Transverse colon (tissue), 4 donors: ENCODE results near the gene MEDAG. TPM values are rescaled to one million over a fixed set of nuclear protein-coding genes. Genes with fewer than 3 reads are reported as not detected.

Experiments
- DNase-seq: peaks from one replicate; pipeline ENCODE4 v3.0.0-alpha.2; 2019
- H3K27ac ChIP-seq, 4 donors: fragments of 200-600 bp; sonication (generic); 2 replicates each; pipeline ENCODE4 v1.5.1; 2016 to 2018; ENCODE audit warnings: inconsistent platforms in 4 of 4
- H3K27me3 ChIP-seq: fragments of 200-600 bp; sonication (generic); 2 replicates; pipeline ENCODE4 v1.5.1; 2017; ENCODE audit warnings: inconsistent platforms
- H3K36me3 ChIP-seq, 4 donors: fragments of 200-600 bp; sonication (generic); 2 replicates each; pipeline ENCODE4 v1.5.1; 2017 to 2019; ENCODE audit warnings: inconsistent platforms in 4 of 4
- H3K4me1 ChIP-seq, 4 donors: fragments of 200-600 bp; sonication (generic); 2 replicates each; pipeline ENCODE4 v1.5.1; 2017 to 2020; ENCODE audit warnings: inconsistent platforms in 4 of 4
- H3K4me3 ChIP-seq, 4 donors: fragments of 200-600 bp; sonication (generic); 1 replicate in 1 of 4; 2 replicates in 3 of 4; pipeline versions ENCODE4 v1.5.1 to v1.6.1; 2017 to 2019; ENCODE audit warnings: inconsistent platforms in 4 of 4
- H3K9me3 ChIP-seq, 2 donors: fragments of 200-600 bp; sonication (generic); 2 replicates each; pipeline ENCODE4 v1.5.1; 2017 to 2019; ENCODE audit warnings: inconsistent platforms in 2 of 2
- CTCF ChIP-seq, 5 experiments: fragments of 200-600 bp in 3 of 5; fragments of 450-650 bp in 2 of 5; sonication (generic) in 3 of 5; IDR thresholded peaks; 1 replicate in 2 of 5; 2 replicates in 3 of 5; pipeline ENCODE4 v1.5.1; 2016 to 2017; ENCODE audit warnings: antibody characterized with exemption in 5 of 5, inconsistent platforms in 3 of 5, mild to moderate bottlenecking in 2 of 5, moderate library complexity in 1 of 5
- EP300 ChIP-seq: sonication (generic); formaldehyde crosslinking; IDR thresholded peaks from one replicate; pipeline ENCODE4 v1.6.1; 2017; ENCODE audit warnings: antibody characterized with exemption, low read depth
- POLR2A ChIP-seq: fragments of 450-650 bp; IDR thresholded peaks from one replicate; pipeline ENCODE4 v1.6.1; 2016; ENCODE audit warnings: antibody characterized with exemption, mild to moderate bottlenecking, moderate library complexity
- POLR2AphosphoS5 ChIP-seq, 3 donors: sonication (generic); formaldehyde crosslinking; IDR thresholded peaks; one replicate each; pipeline ENCODE4 v1.6.1; 2016; ENCODE audit warnings: antibody characterized with exemption in 3 of 3
- WGBS, 2 donors: methylation state at CpG; one replicate each; pipeline ENCODE4 v1.1.5; 2018; ENCODE audit warnings: low coverage in 1 of 2; 5-methylcytosine and 5-hydroxymethylcytosine counted together
- in situ Hi-C, 4 donors: fragments of 200-750 bp; cut with MboI; loops; one replicate each; pipeline versions ENCODE4 v1.15.0 to v1.15.1; 2017; ENCODE audit warnings: low sequenced_read_pairs in 3 of 4, low pct_ligation_motif_present in 1 of 4, low pct_unique_long_range_greater_than_20kb in 1 of 4
- intact Hi-C: fragments of 100-400 bp; cut with DNase I; formaldehyde crosslinking; loops from one replicate; pipeline ENCODE4 v1.15.1; 2023; ENCODE audit warnings: low total_unique reads
- total RNA-seq, 4 donors: library from RNA; depleted of rRNA; stranded (reverse); fragments of >200 nt; gene quantifications; one replicate each; pipeline ENCODE4 v1.1.0, GENCODE V29; 2016

MEDAG gene
- total RNA-seq, result 10 to 100 TPM in 2 of 4 donors, 1 to 10 TPM in 2; 5.4 to 30.8 (median 10.0) TPM

DNA sequence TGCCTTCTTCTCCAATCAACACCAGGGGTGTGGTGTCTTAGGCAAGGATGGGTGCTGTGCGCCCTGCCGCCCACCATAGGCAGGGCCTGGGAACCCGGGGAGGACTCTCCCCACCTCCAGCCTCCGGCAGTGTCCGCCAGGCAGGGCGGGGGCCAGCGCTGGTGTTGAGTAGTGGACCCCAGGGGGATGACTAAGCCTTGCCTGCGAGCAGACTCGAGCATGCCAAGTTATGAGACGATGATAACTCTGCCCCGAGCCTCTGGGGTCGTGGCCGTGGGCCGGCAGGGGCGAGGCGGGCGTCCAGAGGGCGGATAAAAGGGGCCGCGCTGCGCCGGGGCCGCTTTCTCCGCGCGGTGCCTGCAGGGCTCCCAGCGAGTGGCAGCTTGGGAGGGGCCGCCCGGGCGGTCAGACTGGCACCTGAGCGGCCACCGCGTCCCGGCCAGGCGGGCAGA lies at the start of gene MEDAG:
TSS of gene MEDAG (plus strand) at position 340 of the 452 bp plus-strand sequence. CDS start 245 bp downstream, outside the sequence.
- no peaks in the 10 kb centered on the region for H3K9me3 ChIP-seq
- TF ChIP-seq POLR2A, result no peak
- no peak for TF ChIP-seq POLR2AphosphoS5 (IDR thresholded peaks at IDR 0.05)
- TF ChIP-seq CTCF (IDR thresholded peaks at IDR 0.05), result no peak
- TF ChIP-seq EP300, result no peak
- H3K4me3 ChIP-seq, result peak within 1 kb of the TSS in 3 of 4 donors; percentile 7 to 40 (median 32)
- peak; percentile 17 for DNase-seq
- H3K36me3 ChIP-seq, result no peaks in the 10 kb centered on the region
- 22% methylated on average over 10 of the region's 35 CpGs; no CpG with 5 or more reads in 1 of the 2 donors for WGBS, 2 donors
- in situ Hi-C loops, result no loop called here
- peaks cover 0 to 23% (median 4%) of the 10 kb centered on the region in 4 donors for H3K4me1 ChIP-seq
- intact Hi-C loops, result no loop called here
- H3K27me3 ChIP-seq, result peaks cover 51% of the 10 kb centered on the region
- H3K27ac ChIP-seq, result peak within 1 kb of the TSS; percentile 38 to 61 (median 42)

- WGBS, 2 donors, result 79 to 83% methylated on average over 2 to 4 of the region's 4 CpGs
- no peaks in the 10 kb centered on the region for H3K27me3 ChIP-seq
- no peak for DNase-seq
- H3K27ac ChIP-seq, result no peak overlapping the region
- intact Hi-C loops, result no loop called here
- no peaks in the 10 kb centered on the region for H3K9me3 ChIP-seq
- H3K4me3 ChIP-seq, result no peak overlapping the region
- no peaks in the 10 kb centered on the region for H3K36me3 ChIP-seq
- H3K4me1 ChIP-seq, result no peaks in the 10 kb centered on the region
- TF ChIP-seq POLR2AphosphoS5 (IDR thresholded peaks at IDR 0.05) (no peak), CTCF (IDR thresholded peaks at IDR 0.05) (no peak), EP300 (no peak), POLR2A (no peak)
- in situ Hi-C loops, result no loop called here
These were observed 49.1 kb upstream of the MEDAG start for GRCh38 chr13:30857018-30857417.

DNA sequence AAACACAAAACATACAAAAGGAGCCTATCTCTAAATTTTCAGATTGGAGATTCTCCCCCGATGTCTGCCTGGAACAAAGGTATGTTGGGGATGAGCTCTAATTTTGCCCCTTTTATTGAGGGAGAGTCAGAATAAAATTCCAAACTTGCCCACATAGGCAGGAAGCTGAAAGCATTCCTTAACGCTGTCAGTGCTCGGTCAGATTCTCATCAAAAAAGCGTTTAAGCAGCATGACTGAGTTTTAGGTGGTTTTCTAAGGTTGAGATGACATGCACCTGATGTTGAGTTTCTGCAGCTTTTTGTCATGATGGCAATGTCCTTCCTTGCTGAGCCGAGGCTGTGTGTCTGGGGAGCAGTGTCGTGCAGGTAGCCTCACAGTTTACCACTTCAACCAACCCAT lies 48.4 kb upstream of the MEDAG start:
- in situ Hi-C loops (no loop called here), intact Hi-C loops (no loop called here)
- H3K9me3 ChIP-seq, result no peaks in the 10 kb centered on the region
- no peaks in the 10 kb centered on the region for H3K36me3 ChIP-seq
- no peak for DNase-seq
- no peaks in the 10 kb centered on the region for H3K4me1 ChIP-seq
- WGBS, 2 donors, result 93 to 96% methylated on average over 4 to 6 of the region's 6 CpGs
- no peak overlapping the region for H3K4me3 ChIP-seq
- no peak for TF ChIP-seq POLR2AphosphoS5 (IDR thresholded peaks at IDR 0.05)
- TF ChIP-seq EP300, result no peak
- no peak for TF ChIP-seq POLR2A
- no peak for TF ChIP-seq CTCF (IDR thresholded peaks at IDR 0.05)
- no peak overlapping the region for H3K27ac ChIP-seq
- no peaks in the 10 kb centered on the region for H3K27me3 ChIP-seq

- intact Hi-C loops, result no loop called here
- Histone ChIP-seq H3K9me3 (no peaks in the 10 kb centered on the region), H3K36me3 (no peaks in the 10 kb centered on the region), H3K27me3 (no peaks in the 10 kb centered on the region), H3K4me1 (peaks cover 0 to 14% (median 5%) of the 10 kb centered on the region in 4 donors), H3K4me3 (no peak overlapping the region), H3K27ac (peak overlapping the region in 2 of 4 donors; percentile 16 to 22)
- 45 to 75% methylated on average over 3 to 5 of the region's 5 CpGs for WGBS, 2 donors
- TF ChIP-seq POLR2AphosphoS5 (IDR thresholded peaks at IDR 0.05) (no peak), EP300 (no peak), POLR2A (no peak), CTCF (IDR thresholded peaks at IDR 0.05) (no peak)
- no peak for DNase-seq
- in situ Hi-C loops, result no loop called here
These were observed 46.7 kb upstream of the MEDAG start for GRCh38 chr13:30859326-30859725.
